ENCODE measurements around the gene HYCC1.

Gene HYCC1

GRCh38 chr7:22992874-22993840 is 20.8 kb downstream of the HYCC1 start:
- Histone ChIP-seq H3K27ac (ENCODE audit: low read depth, low read length) (no peak overlapping the region), H3F3A (ENCODE audit: control insufficient read depth, insufficient read depth) (no peaks in the 10 kb centered on the region), H3K4me1 (ENCODE audit: control insufficient read depth, low read length) (peaks cover 7% of the 10 kb centered on the region), H4K20me1 (ENCODE audit: control insufficient read depth, insufficient read depth, low read depth, low read length) (no peaks in the 10 kb centered on the region), H3K4me3 (ENCODE audit: low read length) (no peak overlapping the region), H3K9me3 (ENCODE audit: control insufficient read depth, insufficient read depth, low read length) (no peaks in the 10 kb centered on the region), H3K9me2 (replicated peaks; ENCODE audit: control insufficient read depth, low read length) (no peaks in the 10 kb centered on the region), H3K79me2 (ENCODE audit: control insufficient read depth, low read length) (peaks cover 43% of the 10 kb centered on the region), H3K27me3 (ENCODE audit: control insufficient read depth, low read length) (no peaks in the 10 kb centered on the region), H3K4me2 (ENCODE audit: low read length) (no peak overlapping the region), H3K36me3 (ENCODE audit: control insufficient read depth, low read length) (peaks cover 18% of the 10 kb centered on the region)
- TF ChIP-seq EZH2phosphoT487 (IDR thresholded peaks at IDR 0.05; ENCODE audit: borderline replicate concordance, low read length) = no peak
- TF ChIP-seq CTCF (IDR thresholded peaks at IDR 0.05; ENCODE audit: low read depth, low read length, poor library complexity, severe bottlenecking) = no peak

- Histone ChIP-seq H3K27ac (ENCODE audit: low read depth, low read length) (no peak overlapping the region), H3K27me3 (ENCODE audit: control insufficient read depth, low read length) (no peaks in the 10 kb centered on the region), H3K9me2 (replicated peaks; ENCODE audit: control insufficient read depth, low read length) (no peaks in the 10 kb centered on the region), H3F3A (ENCODE audit: control insufficient read depth, insufficient read depth) (no peaks in the 10 kb centered on the region), H3K9me3 (ENCODE audit: control insufficient read depth, insufficient read depth, low read length) (no peaks in the 10 kb centered on the region), H3K4me2 (ENCODE audit: low read length) (no peak overlapping the region), H3K4me3 (ENCODE audit: low read length) (no peak overlapping the region), H3K36me3 (ENCODE audit: control insufficient read depth, low read length) (peaks cover 13% of the 10 kb centered on the region), H4K20me1 (ENCODE audit: control insufficient read depth, insufficient read depth, low read depth, low read length) (no peaks in the 10 kb centered on the region), H3K79me2 (ENCODE audit: control insufficient read depth, low read length) (peaks cover 34% of the 10 kb centered on the region), H3K4me1 (ENCODE audit: control insufficient read depth, low read length) (peaks cover 7% of the 10 kb centered on the region)
- TF ChIP-seq EZH2phosphoT487 (IDR thresholded peaks at IDR 0.05; ENCODE audit: borderline replicate concordance, low read length) (no peak), CTCF (IDR thresholded peaks at IDR 0.05; ENCODE audit: low read depth, low read length, poor library complexity, severe bottlenecking) (no peak)
These were observed 23.4 kb downstream of the HYCC1 start for GRCh38 chr7:22990588-22990949.

GRCh38 chr7:22989643-22990587 is 24.0 kb downstream of the HYCC1 start:
- Histone ChIP-seq H3K79me2 (ENCODE audit: control insufficient read depth, low read length) (peaks cover 29% of the 10 kb centered on the region), H3K4me3 (ENCODE audit: low read length) (no peak overlapping the region), H3K36me3 (ENCODE audit: control insufficient read depth, low read length) (peaks cover 13% of the 10 kb centered on the region), H3K9me2 (replicated peaks; ENCODE audit: control insufficient read depth, low read length) (no peaks in the 10 kb centered on the region), H3K27ac (ENCODE audit: low read depth, low read length) (no peak overlapping the region), H3F3A (ENCODE audit: control insufficient read depth, insufficient read depth) (no peaks in the 10 kb centered on the region), H3K4me1 (ENCODE audit: control insufficient read depth, low read length) (peaks cover 7% of the 10 kb centered on the region), H3K4me2 (ENCODE audit: low read length) (no peak overlapping the region), H3K9me3 (ENCODE audit: control insufficient read depth, insufficient read depth, low read length) (no peaks in the 10 kb centered on the region), H4K20me1 (ENCODE audit: control insufficient read depth, insufficient read depth, low read depth, low read length) (no peaks in the 10 kb centered on the region), H3K27me3 (ENCODE audit: control insufficient read depth, low read length) (no peaks in the 10 kb centered on the region)
- no peak for TF ChIP-seq CTCF (IDR thresholded peaks at IDR 0.05; ENCODE audit: low read depth, low read length, poor library complexity, severe bottlenecking)
- no peak for TF ChIP-seq EZH2phosphoT487 (IDR thresholded peaks at IDR 0.05; ENCODE audit: borderline replicate concordance, low read length)

All from DOHH2 (cell line).